A673 (cell line): ENCODE results near the gene SLC24A5.

Experiments
- EZH2 ChIP-seq: fragments of 200-600 bp; sonication (generic); IDR thresholded peaks from 2 replicates; pipeline ENCODE4 v1.6.1; 2017; ENCODE audit warnings: borderline replicate concordance, low read depth, mild to moderate bottlenecking, mixed read lengths, antibody characterized with exemption, low read length; ENCODE audit not compliant: poor library complexity, severe bottlenecking
- TF ChIP-seq, protein P1 (sequence below): fragments of 300-800, 200-600 bp; sonication (generic); conservative IDR thresholded peaks from 2 replicates; pipeline ENCODE4 v1.5.1; 2017; ENCODE audit warnings: low read depth, mild to moderate bottlenecking, antibody characterized with exemption, low read length, moderate library complexity, mixed read lengths

DNA sequence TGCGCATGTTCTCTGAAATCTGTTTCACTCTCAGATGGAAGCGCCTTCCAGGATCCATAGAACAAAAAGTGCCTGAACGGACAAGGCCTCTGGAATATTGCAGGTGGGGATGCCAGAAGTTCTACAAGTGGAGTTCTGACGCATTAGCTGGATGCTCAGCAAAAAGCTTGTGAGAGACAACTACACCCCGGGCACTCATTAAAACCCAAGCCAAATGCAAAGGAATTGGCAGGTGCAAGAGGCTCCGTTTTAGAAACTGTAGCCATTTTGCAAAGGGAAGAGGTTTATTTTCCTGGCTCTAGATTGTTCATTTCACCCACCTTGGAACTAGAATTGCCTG, 35.2 kb upstream of the SLC24A5 start:
- TF ChIP-seq, protein P1, sequence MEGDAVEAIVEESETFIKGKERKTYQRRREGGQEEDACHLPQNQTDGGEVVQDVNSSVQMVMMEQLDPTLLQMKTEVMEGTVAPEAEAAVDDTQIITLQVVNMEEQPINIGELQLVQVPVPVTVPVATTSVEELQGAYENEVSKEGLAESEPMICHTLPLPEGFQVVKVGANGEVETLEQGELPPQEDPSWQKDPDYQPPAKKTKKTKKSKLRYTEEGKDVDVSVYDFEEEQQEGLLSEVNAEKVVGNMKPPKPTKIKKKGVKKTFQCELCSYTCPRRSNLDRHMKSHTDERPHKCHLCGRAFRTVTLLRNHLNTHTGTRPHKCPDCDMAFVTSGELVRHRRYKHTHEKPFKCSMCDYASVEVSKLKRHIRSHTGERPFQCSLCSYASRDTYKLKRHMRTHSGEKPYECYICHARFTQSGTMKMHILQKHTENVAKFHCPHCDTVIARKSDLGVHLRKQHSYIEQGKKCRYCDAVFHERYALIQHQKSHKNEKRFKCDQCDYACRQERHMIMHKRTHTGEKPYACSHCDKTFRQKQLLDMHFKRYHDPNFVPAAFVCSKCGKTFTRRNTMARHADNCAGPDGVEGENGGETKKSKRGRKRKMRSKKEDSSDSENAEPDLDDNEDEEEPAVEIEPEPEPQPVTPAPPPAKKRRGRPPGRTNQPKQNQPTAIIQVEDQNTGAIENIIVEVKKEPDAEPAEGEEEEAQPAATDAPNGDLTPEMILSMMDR = no peak
- no peak for TF ChIP-seq EZH2
